ENCODE data around the gene OR52E6.

GRCh38 chr11:5846701-5847100 lies 5.0 kb upstream of the OR52E6 start:
- TF ChIP-seq POLR2A (IDR thresholded peaks at IDR 0.05; ENCODE audit: low read depth, low read length) (no peak), POLR2AphosphoS5 (IDR thresholded peaks at IDR 0.05; ENCODE audit: low read depth, low read length) (no peak)
